Measurements from ENCODE around the gene SMPD3.

GRCh38 chr16:68408967-68409366 lies 39.3 kb downstream of the SMPD3 start:
- TF ChIP-seq CREB1 (CRISPR knock-in tag; IDR thresholded peaks at IDR 0.05) (no peak), CREM (CRISPR knock-in tag; IDR thresholded peaks at IDR 0.05) (no peak)
- TF ChIP-seq, protein P1, sequence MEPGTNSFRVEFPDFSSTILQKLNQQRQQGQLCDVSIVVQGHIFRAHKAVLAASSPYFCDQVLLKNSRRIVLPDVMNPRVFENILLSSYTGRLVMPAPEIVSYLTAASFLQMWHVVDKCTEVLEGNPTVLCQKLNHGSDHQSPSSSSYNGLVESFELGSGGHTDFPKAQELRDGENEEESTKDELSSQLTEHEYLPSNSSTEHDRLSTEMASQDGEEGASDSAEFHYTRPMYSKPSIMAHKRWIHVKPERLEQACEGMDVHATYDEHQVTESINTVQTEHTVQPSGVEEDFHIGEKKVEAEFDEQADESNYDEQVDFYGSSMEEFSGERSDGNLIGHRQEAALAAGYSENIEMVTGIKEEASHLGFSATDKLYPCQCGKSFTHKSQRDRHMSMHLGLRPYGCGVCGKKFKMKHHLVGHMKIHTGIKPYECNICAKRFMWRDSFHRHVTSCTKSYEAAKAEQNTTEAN (CRISPR knock-in tag; IDR thresholded peaks at IDR 0.05): no peak
- TF ChIP-seq, protein P2, sequence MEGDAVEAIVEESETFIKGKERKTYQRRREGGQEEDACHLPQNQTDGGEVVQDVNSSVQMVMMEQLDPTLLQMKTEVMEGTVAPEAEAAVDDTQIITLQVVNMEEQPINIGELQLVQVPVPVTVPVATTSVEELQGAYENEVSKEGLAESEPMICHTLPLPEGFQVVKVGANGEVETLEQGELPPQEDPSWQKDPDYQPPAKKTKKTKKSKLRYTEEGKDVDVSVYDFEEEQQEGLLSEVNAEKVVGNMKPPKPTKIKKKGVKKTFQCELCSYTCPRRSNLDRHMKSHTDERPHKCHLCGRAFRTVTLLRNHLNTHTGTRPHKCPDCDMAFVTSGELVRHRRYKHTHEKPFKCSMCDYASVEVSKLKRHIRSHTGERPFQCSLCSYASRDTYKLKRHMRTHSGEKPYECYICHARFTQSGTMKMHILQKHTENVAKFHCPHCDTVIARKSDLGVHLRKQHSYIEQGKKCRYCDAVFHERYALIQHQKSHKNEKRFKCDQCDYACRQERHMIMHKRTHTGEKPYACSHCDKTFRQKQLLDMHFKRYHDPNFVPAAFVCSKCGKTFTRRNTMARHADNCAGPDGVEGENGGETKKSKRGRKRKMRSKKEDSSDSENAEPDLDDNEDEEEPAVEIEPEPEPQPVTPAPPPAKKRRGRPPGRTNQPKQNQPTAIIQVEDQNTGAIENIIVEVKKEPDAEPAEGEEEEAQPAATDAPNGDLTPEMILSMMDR (IDR thresholded peaks at IDR 0.05): no peak

Measured in WTC11 (cell line).